Skeletal muscle cell (primary cell): Measurements from ENCODE around the gene EIF2AK2.
A peak's percentile ranks its signal among the peaks of the same experiment; 100 is the strongest.

Source experiments
- DNase-seq: peaks from one replicate; pipeline ENCODE4 v3.0.0-alpha.2; 2010; ENCODE audit warnings: low read depth
- H3K4me3 ChIP-seq: 2 replicates; pipeline ENCODE4 v1.5.1; 2011; ENCODE audit warnings: low read depth, mild to moderate bottlenecking, control low read depth, low read length, moderate library complexity

Gene EIF2AK2

GRCh38 chr2:37180006-37180639, 23.3 kb upstream of the EIF2AK2 start:
- DNase-seq: peak; percentile 23
- H3K4me3 ChIP-seq: no peak overlapping the region

- H3K4me3 ChIP-seq: no peak overlapping the region
- no peak for DNase-seq
Observed at GRCh38 chr2:37173741-37174140, 17.0 kb upstream of the EIF2AK2 start.

- no peak for DNase-seq
- H3K4me3 ChIP-seq: no peak overlapping the region
Observed at GRCh38 chr2:37171624-37171950, 14.8 kb upstream of the EIF2AK2 start.

- DNase-seq: no peak
- no peak overlapping the region for H3K4me3 ChIP-seq
Observed at GRCh38 chr2:37168217-37168981, 11.6 kb upstream of the EIF2AK2 start.

- no peak for DNase-seq
- no peak overlapping the region for H3K4me3 ChIP-seq
Observed at GRCh38 chr2:37167636-37168180, 10.9 kb upstream of the EIF2AK2 start.

GRCh38 chr2:37164757-37165156, 8.0 kb upstream of the EIF2AK2 start:
- no peak overlapping the region for H3K4me3 ChIP-seq

GRCh38 chr2:37156071-37156856, 516 bp downstream of the EIF2AK2 start:
- DNase-seq: peak; percentile 10
- H3K4me3 ChIP-seq: peak overlapping the region; percentile 63

More at GRCh38 chr2:37164757-37165156, 8.0 kb upstream of the EIF2AK2 start:
- no peak for DNase-seq

- DNase-seq: no peak
Observed at GRCh38 chr2:37154785-37155184, 2.0 kb downstream of the EIF2AK2 start.

GRCh38 chr2:37153224-37153623, 3.6 kb downstream of the EIF2AK2 start:
- no peak for DNase-seq
- no peak overlapping the region for H3K4me3 ChIP-seq

More at GRCh38 chr2:37154785-37155184, 2.0 kb downstream of the EIF2AK2 start:
- H3K4me3 ChIP-seq: no peak overlapping the region

- H3K4me3 ChIP-seq: no peak overlapping the region
- no peak for DNase-seq
Observed at GRCh38 chr2:37149626-37150322, 7.0 kb downstream of the EIF2AK2 start.

- H3K4me3 ChIP-seq: no peak overlapping the region
- no peak for DNase-seq
Observed at GRCh38 chr2:37148325-37148724, 8.5 kb downstream of the EIF2AK2 start.

- H3K4me3 ChIP-seq: no peak overlapping the region
- no peak for DNase-seq
Observed at GRCh38 chr2:37146062-37146461, 10.7 kb downstream of the EIF2AK2 start.

GRCh38 chr2:37143974-37144373, 12.8 kb downstream of the EIF2AK2 start:
- no peak overlapping the region for H3K4me3 ChIP-seq
- no peak for DNase-seq

GRCh38 chr2:37142546-37142945, 14.2 kb downstream of the EIF2AK2 start:
- DNase-seq: no peak
- H3K4me3 ChIP-seq: no peak overlapping the region

- no peak overlapping the region for H3K4me3 ChIP-seq
- no peak for DNase-seq
Observed at GRCh38 chr2:37132914-37133313, 23.9 kb downstream of the EIF2AK2 start.

- no peak overlapping the region for H3K4me3 ChIP-seq
- peak; percentile 5 for DNase-seq
Observed at GRCh38 chr2:37125416-37125815, 31.4 kb downstream of the EIF2AK2 start.

- no peak overlapping the region for H3K4me3 ChIP-seq
- DNase-seq: no peak
Observed at GRCh38 chr2:37119157-37119556, 37.6 kb downstream of the EIF2AK2 start.

GRCh38 chr2:37117566-37117965, 39.2 kb downstream of the EIF2AK2 start:
- no peak for DNase-seq

GRCh38 chr2:37111958-37112357, 44.8 kb downstream of the EIF2AK2 start:
- DNase-seq: no peak
- no peak overlapping the region for H3K4me3 ChIP-seq

More at GRCh38 chr2:37117566-37117965, 39.2 kb downstream of the EIF2AK2 start:
- no peak overlapping the region for H3K4me3 ChIP-seq
